GM12801 (cell line): ENCODE data around the gene C1orf174.

ENCODE experiments used
- TF ChIP-seq, protein P1 (sequence below): IDR thresholded peaks from one replicate; pipeline ENCODE4 v1.5.1; 2011; ENCODE audit warnings: control low read depth; ENCODE audit not compliant: insufficient read length; ENCODE audit errors: extremely low read depth

C1orf174 gene

GRCh38 chr1:3900150-3900968 lies at the start of gene C1orf174:
Gene C1orf174 (minus strand): TSS chr1:3900272. CDS start chr1:3900186, 86 bp downstream.
- TF ChIP-seq, protein P1, sequence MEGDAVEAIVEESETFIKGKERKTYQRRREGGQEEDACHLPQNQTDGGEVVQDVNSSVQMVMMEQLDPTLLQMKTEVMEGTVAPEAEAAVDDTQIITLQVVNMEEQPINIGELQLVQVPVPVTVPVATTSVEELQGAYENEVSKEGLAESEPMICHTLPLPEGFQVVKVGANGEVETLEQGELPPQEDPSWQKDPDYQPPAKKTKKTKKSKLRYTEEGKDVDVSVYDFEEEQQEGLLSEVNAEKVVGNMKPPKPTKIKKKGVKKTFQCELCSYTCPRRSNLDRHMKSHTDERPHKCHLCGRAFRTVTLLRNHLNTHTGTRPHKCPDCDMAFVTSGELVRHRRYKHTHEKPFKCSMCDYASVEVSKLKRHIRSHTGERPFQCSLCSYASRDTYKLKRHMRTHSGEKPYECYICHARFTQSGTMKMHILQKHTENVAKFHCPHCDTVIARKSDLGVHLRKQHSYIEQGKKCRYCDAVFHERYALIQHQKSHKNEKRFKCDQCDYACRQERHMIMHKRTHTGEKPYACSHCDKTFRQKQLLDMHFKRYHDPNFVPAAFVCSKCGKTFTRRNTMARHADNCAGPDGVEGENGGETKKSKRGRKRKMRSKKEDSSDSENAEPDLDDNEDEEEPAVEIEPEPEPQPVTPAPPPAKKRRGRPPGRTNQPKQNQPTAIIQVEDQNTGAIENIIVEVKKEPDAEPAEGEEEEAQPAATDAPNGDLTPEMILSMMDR: no peak

DNA sequence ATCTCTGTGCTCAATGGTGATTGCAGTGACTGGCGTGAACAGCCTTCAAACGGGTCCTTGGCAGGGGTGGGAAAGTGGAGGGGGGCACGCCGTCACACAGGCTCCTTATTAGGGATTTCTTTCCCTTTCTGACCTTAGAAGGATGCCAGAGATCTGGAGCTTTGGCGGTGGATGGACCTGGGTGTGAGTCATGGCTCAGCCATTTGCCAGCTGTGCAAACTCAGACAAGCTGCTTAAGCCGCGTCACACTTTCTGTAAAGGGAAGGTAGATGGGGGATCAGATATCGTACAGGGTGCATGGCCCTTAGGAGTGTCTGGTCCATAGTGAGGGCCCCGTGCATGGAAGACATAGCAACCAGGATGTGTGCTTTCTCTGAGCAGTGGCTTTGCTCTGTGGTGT lies 48.3 kb upstream of the C1orf174 start:
- TF ChIP-seq, protein P1: no peak

DNA sequence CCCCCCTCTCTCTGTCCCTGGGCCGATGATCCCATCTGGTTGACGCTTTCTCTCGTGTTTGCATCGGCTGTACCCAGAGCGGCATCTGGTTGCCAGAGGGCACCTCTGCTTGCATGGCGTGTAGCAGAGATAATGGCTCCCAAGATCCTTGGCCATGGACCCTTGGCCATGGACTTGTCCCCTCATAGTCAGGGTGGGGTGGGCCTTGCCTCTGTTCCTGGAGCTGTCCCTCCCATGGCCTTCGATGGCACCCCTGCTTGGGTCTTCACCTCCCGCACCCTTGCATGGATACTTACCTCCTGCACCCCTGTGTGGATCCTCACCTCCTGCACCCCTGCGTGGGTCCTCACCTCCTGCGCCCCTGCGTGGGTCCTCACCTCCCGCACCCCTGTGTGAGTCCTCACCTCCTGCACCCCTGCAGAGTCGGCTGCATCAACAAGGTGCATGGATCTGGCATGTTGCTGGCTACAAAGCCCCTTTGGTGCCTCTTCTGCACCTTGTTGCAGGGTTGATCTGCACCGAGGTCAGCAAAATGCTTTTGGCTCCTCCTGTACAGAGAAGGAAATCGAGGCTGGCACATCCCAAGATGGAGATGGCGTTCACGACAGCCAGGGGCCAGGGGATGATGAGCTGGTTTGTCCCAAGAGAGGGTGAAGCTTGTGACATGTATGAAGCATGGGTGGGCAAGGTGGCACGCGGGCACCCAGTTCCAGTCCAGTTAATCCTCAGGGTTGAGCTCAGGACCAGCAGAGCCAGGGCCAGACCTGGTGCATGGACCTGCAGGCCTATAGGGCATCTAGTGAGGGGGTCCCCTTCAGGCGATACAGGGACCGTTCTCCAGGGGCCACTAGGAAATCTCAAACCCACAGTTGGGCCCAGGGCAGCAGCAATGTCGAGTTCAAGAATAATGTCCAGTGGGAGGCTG lies 46.1 kb upstream of the C1orf174 start:
- TF ChIP-seq, protein P1: no peak

GRCh38 chr1:3945222-3945621 lies 45.1 kb upstream of the C1orf174 start:
- TF ChIP-seq, protein P1: no peak

GRCh38 chr1:3944578-3945125 lies 44.6 kb upstream of the C1orf174 start:
- TF ChIP-seq, protein P1: no peak

DNA sequence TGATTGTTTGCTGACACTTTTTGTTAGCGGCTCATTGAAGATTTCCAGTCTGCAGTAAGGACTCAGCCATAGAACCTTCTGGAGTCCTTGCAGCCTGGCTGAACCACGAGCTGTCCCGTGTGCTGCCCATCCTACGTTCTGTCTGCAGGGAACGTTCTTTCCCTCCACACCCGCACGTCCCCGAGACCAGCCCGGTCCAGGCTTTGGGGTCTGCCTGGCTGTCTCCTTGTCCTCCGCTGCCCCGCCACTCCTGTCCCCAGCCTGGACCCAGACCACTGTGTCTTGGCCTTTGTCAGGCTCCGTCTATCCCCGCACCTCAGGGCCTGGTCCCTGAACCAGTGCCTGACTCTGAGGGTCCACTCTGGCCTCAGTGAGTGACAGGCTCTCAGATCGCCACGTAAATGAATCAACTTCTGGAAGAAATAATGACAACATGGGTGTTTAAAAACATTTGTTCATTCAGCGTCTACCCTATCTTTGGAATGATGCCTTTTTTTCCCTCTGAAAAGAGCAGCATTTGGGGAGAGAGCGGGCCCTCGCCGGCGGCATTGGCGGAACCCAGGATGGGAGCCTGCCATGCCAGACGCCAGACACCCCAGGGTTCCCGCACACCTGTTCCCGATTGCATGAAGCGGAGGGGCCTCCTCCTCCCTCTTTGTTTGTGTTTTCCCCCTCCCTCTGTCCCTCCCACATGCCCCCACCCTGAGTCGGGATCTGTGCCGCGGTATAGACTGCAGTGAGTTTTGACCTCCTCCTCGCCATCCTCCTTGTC lies 43.9 kb upstream of the C1orf174 start:
- TF ChIP-seq, protein P1: no peak

GRCh38 chr1:3943123-3943431 lies 43.0 kb upstream of the C1orf174 start:
- TF ChIP-seq, protein P1: no peak
